Activated naive CD4-positive, alpha-beta T cell treated with anti-CD3 and anti-CD28 coated beads, Interleukin-2, amount 10 ng/mL, durations not matched to agents 5 hours and 36 hours (primary cell): Measurements from ENCODE around the gene PCDH19. TPM values are rescaled to one million over a fixed set of nuclear protein-coding genes. Genes with fewer than 3 reads are reported as not detected.

Source experiments
- total RNA-seq, 2 experiments: library from RNA; stranded (reverse); gene quantifications; one replicate each; pipeline ENCODE4 v1.2.3, GENCODE V29; 2021

The PCDH19 gene
- not detected for total RNA-seq

DNA sequence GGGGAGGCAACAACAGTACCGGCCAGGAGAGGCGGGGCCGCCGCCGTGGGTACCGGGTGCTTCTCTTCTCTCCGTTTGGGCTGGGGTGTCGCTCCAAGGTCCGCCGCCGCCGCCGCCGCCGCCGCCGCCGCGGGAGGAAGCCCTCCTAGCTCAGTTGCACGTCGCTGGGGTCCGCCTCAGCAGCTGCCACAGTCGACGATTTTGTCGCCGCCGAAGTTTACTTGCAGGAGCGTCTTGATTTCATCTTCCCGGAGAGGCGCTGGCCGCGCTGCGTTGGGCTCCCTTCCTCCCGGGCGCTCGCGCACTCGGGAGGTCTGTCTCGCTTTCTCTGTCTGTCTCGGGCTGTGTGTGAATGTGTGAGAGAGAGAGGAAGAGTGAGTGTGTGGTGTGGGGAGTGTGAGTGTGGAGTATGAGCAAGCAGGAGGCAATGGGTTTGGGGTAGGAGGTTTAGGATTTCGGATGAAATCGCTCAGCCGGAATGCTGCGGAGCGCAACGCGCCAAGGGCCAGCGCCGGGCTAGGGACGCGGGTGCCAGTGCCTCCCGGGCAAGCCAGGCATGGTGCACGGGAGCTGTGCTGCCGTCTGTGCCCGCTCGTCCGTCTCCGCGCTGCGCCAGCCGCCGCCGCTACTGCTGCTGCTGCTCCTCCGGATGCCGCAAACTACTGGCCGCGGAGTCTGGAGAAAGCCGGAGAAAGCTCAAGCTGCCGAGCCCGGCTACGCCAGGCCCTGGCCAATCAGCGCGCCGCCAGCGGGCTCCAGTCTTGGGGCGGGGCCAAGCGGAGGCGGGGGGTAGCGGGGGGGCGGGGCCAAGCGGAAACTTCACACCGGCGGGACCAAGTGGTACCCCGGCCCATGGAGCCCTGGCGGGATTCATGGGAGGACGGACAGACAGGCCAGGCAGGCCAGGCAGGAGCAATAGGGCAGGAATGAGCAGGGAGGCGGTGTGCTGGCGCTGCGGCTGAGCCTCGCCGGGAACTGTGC is at the start of gene PCDH19:
Gene PCDH19 (minus strand): TSS at position 664 of the 981 bp plus-strand sequence. CDS start 1,676 bp downstream, outside the sequence.

Other genes starting within 250 kb of the PCDH19 start
- not detected for gene TNMD, start 174.7 kb upstream of the PCDH19 start, total RNA-seq
- gene TSPAN6, start 226.5 kb upstream of the PCDH19 start, total RNA-seq, result not detected
- gene SRPX2, start 233.9 kb upstream of the PCDH19 start, total RNA-seq, result not detected